PFSK-1 (cell line): ENCODE data around the gene HHATL.

ENCODE experiments used
- FOXP2 ChIP-seq: optimal IDR thresholded peaks from 2 replicates; pipeline ENCODE3; 2011; ENCODE audit warnings: borderline replicate concordance, control low read depth, inconsistent platforms; ENCODE audit not compliant: insufficient read depth; ENCODE audit errors: extremely low read length, extremely low read depth
- POLR2AphosphoS5 ChIP-seq: IDR thresholded peaks from 2 replicates; pipeline ENCODE4 v1.6.1; 2012; ENCODE audit warnings: low read depth, mild to moderate bottlenecking, control low read depth, low read length, moderate library complexity
- SIN3A ChIP-seq: IDR thresholded peaks from 2 replicates; pipeline ENCODE4 v1.6.1; 2012; ENCODE audit warnings: mild to moderate bottlenecking, low read length, moderate library complexity, borderline replicate concordance; ENCODE audit not compliant: insufficient read depth
- TAF1 ChIP-seq: IDR thresholded peaks from 2 replicates; pipeline ENCODE4 v1.6.1; 2012; ENCODE audit warnings: low read length, control low read depth, borderline replicate concordance; ENCODE audit not compliant: insufficient read depth
- TF ChIP-seq, protein P1 (sequence below), 2 experiments: IDR thresholded peaks; 2 replicates each; pipeline versions ENCODE4 v1.6.1 to v1.8.0; 2011 to 2012; ENCODE audit warnings: low read depth in 2 of 2, low read length in 2 of 2, control low read depth in 1 of 2, inconsistent platforms in 1 of 2, mild to moderate bottlenecking in 1 of 2, moderate library complexity in 1 of 2; ENCODE audit not compliant: insufficient read depth in 1 of 2

The HHATL gene

DNA sequence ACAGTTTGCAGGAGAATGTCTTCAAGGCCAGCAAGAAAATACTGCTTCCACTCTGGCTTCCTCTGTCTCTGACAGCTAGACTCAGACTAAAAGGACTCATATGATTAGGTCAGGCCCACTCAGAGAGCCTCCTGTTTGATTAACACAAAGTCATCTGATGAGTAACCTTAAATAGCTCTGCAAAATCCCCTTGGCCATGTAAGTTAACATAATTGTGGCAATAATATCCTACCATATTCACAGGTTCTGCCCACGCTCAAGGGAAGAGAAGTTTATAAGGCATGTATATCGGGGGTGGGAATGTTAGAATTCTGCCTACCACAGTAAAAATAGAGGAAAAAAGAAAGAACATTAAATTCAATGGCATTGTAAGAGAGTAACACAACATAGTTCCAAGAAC lies 20.6 kb upstream of the HHATL start:
- TF ChIP-seq TAF1, result no peak
- no peak for TF ChIP-seq FOXP2
- TF ChIP-seq SIN3A, result no peak

DNA sequence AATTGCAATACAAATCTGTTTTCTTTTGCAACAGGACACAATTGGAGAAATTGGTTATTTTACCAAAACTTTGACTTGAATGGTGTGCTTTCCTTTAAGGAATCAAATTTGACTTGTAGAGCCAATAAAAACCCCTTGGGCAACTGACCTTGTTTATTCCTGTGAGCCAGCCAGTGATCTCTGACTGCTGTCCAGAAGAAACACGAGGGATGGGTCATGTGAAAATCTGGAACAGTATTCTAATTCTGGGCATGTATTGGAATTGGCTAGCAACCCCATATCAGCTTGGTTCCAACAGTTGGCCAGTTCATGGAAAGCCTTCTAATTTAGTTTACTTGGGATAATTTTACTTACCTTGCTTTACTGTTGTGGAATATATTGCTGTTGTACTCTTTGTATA lies 19.1 kb upstream of the HHATL start:
- TF ChIP-seq SIN3A (no peak), TAF1 (no peak), POLR2AphosphoS5 (no peak), FOXP2 (no peak)
- TF ChIP-seq, protein P1, sequence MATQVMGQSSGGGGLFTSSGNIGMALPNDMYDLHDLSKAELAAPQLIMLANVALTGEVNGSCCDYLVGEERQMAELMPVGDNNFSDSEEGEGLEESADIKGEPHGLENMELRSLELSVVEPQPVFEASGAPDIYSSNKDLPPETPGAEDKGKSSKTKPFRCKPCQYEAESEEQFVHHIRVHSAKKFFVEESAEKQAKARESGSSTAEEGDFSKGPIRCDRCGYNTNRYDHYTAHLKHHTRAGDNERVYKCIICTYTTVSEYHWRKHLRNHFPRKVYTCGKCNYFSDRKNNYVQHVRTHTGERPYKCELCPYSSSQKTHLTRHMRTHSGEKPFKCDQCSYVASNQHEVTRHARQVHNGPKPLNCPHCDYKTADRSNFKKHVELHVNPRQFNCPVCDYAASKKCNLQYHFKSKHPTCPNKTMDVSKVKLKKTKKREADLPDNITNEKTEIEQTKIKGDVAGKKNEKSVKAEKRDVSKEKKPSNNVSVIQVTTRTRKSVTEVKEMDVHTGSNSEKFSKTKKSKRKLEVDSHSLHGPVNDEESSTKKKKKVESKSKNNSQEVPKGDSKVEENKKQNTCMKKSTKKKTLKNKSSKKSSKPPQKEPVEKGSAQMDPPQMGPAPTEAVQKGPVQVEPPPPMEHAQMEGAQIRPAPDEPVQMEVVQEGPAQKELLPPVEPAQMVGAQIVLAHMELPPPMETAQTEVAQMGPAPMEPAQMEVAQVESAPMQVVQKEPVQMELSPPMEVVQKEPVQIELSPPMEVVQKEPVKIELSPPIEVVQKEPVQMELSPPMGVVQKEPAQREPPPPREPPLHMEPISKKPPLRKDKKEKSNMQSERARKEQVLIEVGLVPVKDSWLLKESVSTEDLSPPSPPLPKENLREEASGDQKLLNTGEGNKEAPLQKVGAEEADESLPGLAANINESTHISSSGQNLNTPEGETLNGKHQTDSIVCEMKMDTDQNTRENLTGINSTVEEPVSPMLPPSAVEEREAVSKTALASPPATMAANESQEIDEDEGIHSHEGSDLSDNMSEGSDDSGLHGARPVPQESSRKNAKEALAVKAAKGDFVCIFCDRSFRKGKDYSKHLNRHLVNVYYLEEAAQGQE (IDR thresholded peaks at IDR 0.05; ENCODE audit: insufficient read depth in 1 of 2, low read depth in 2 of 2, low read length in 2 of 2), result no peak

DNA sequence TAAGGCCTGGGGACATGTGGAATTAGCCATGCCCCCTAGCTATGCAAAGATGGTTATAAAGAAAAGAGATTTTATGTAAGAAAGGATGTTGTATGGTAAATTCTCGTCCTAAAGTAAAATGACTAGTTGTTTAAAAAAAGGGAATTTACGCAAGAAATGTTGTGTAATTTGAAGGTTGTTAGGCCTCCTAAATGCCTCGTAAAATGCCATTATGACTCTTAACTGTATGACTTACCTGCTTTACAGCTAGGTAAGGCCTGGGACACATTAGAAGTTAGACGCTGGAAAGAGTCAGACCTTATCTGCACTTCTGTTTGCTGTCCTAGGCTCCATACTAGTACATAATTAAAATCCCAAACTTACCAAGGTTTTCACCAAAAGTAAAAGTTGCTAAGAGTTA lies 17.5 kb upstream of the HHATL start:
- TF ChIP-seq, protein P1 (IDR thresholded peaks at IDR 0.05; ENCODE audit: insufficient read depth in 1 of 2, low read depth in 2 of 2, low read length in 2 of 2), result no peak
- no peak for TF ChIP-seq TAF1
- TF ChIP-seq SIN3A, result no peak
- TF ChIP-seq POLR2AphosphoS5, result no peak
- TF ChIP-seq FOXP2, result no peak

DNA sequence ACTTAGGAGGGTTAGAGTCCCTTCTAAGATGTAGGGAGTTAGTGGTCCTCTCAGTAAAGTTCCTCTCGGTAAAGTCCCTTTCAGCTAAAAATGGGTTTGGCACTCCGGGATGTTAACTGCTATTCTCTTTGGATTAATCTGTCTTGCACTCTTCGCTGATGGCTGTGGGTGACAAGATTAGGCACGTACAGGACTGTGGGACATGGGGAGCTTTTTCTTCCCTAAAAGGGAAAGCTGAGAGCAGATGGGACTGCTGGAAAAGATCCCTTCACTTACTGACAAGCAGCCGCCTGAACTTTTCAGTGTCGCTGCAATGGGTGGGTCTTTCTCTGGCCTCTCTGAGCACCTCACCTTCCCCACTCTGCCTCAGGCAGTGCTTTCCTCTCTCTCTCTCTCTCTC lies 16.4 kb upstream of the HHATL start:
- no peak for TF ChIP-seq POLR2AphosphoS5
- TF ChIP-seq, protein P1 (IDR thresholded peaks at IDR 0.05; ENCODE audit: insufficient read depth in 1 of 2, low read depth in 2 of 2, low read length in 2 of 2), result no peak
- TF ChIP-seq TAF1, result no peak
- TF ChIP-seq FOXP2, result no peak
- no peak for TF ChIP-seq SIN3A

DNA sequence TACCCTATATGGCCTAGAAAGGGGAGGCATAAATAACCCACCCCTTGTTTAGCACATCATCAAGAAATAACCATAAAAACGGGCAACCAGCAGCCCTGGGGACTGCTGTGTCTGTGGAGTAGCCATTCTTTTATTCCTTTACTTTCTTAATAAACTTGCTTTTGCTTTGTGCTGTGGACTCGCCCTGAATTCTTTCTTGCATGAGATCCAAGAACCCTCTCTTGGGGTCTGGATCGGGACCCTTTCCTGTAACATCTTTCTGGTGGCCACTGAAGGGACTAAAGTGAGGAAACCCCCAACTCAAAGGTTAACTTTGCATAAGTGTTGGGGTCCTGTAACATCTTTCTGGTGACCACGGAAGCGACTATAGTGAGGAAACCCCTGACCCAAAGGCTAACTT lies 15.7 kb upstream of the HHATL start:
- no peak for TF ChIP-seq POLR2AphosphoS5
- no peak for TF ChIP-seq TAF1
- no peak for TF ChIP-seq FOXP2
- TF ChIP-seq, protein P1 (IDR thresholded peaks at IDR 0.05; ENCODE audit: insufficient read depth in 1 of 2, low read depth in 2 of 2, low read length in 2 of 2), result no peak
- no peak for TF ChIP-seq SIN3A
